Keratinocyte (primary cell): ENCODE data around the gene CCDC180.

ENCODE experiments used
- EZH2 ChIP-seq: IDR thresholded peaks from one replicate; pipeline ENCODE4 v1.6.1; 2012; ENCODE audit warnings: inconsistent platforms, mild to moderate bottlenecking, low read length, moderate library complexity
- TF ChIP-seq, protein P1 (sequence below), 3 experiments: IDR thresholded peaks in 1 of 3; conservative IDR thresholded peaks in 1 of 3; optimal IDR thresholded peaks in 1 of 3; 2 replicates in 2 of 3; 3 replicates in 1 of 3; pipeline versions ENCODE3 to v1.5.1; 2011; ENCODE audit warnings: low read length in 3 of 3, mild to moderate bottlenecking in 3 of 3, moderate library complexity in 2 of 3, control low read depth in 1 of 3, inconsistent platforms in 1 of 3; ENCODE audit not compliant: insufficient read depth in 2 of 3; ENCODE audit errors: extremely low read depth in 1 of 3

DNA sequence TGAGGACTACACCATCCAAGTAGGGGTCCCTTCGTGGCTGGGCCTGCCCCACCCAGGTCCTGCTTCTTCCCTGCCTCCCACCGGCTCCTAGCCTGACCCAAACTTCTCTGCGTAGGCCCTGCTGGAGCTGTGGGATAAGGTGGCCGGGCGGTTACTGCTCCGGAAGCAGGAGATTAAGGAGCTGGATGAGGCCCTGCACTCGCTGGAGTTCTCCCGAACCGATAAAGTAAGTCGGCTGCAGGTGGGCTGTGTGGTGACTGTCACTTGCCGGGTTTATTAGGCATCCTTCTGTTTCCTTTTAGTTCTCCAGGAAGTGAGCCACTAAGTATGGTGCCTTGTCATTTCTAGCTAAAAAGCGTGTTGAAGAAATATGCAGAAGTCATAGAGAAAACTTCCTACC is 7.0 kb downstream of the CCDC180 start:
- no peak for TF ChIP-seq EZH2
- TF ChIP-seq, protein P1, sequence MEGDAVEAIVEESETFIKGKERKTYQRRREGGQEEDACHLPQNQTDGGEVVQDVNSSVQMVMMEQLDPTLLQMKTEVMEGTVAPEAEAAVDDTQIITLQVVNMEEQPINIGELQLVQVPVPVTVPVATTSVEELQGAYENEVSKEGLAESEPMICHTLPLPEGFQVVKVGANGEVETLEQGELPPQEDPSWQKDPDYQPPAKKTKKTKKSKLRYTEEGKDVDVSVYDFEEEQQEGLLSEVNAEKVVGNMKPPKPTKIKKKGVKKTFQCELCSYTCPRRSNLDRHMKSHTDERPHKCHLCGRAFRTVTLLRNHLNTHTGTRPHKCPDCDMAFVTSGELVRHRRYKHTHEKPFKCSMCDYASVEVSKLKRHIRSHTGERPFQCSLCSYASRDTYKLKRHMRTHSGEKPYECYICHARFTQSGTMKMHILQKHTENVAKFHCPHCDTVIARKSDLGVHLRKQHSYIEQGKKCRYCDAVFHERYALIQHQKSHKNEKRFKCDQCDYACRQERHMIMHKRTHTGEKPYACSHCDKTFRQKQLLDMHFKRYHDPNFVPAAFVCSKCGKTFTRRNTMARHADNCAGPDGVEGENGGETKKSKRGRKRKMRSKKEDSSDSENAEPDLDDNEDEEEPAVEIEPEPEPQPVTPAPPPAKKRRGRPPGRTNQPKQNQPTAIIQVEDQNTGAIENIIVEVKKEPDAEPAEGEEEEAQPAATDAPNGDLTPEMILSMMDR (optimal IDR thresholded peaks at IDR 0.05 in 1 of 3, IDR thresholded peaks at IDR 0.05 in 1 of 3, conservative IDR thresholded peaks at IDR 0.05 in 1 of 3; ENCODE audit: extremely low read depth in 1 of 3, insufficient read depth in 2 of 3, low read length in 3 of 3) = no peak
